ENCODE data around the gene AP5S1. TPM values are rescaled to one million over a fixed set of nuclear protein-coding genes. Genes with fewer than 3 reads are reported as not detected.

The AP5S1 gene
- polyA plus RNA-seq, 2 donors: 4.6 to 7.9 TPM

GRCh38 chr20:3783068-3783489 lies 37.3 kb upstream of the AP5S1 start:
- 38 to 44% methylated on average over 2 of the region's 2 CpGs for WGBS, 2 donors
- no peaks in the 10 kb centered on the region for H3K9me3 ChIP-seq (ENCODE audit: control insufficient read depth in 2 of 2, insufficient read depth in 1 of 2, low read depth in 1 of 2, low read length in 1 of 2)
- no peaks in the 10 kb centered on the region for H3K27me3 ChIP-seq (ENCODE audit: control insufficient read depth in 1 of 2, insufficient read depth in 2 of 2, low read length in 2 of 2)
- H3K4me1 ChIP-seq (ENCODE audit: control insufficient read depth in 2 of 2, insufficient read depth in 2 of 2, low read length in 1 of 2): peaks cover 23 to 45% of the 10 kb centered on the region in 2 donors
- peak overlapping the region; percentile 16 to 77 for H3K27ac ChIP-seq (ENCODE audit: low read depth in 2 of 2, low read length in 1 of 2)
- no peak overlapping the region for H3K4me3 ChIP-seq (ENCODE audit: low read depth in 1 of 2, low read length in 2 of 2)
- peaks cover 0 to 9% of the 10 kb centered on the region in 2 donors for H3K36me3 ChIP-seq (ENCODE audit: control insufficient read depth in 2 of 2, insufficient read depth in 2 of 2, low read length in 1 of 2)

- no peak overlapping the region for H3K4me3 ChIP-seq (ENCODE audit: low read depth in 1 of 2, low read length in 2 of 2)
- WGBS, 2 donors: 58 to 66% methylated on average over 10 of the region's 10 CpGs
- peak overlapping the region; percentile 38 to 77 for H3K27ac ChIP-seq (ENCODE audit: low read depth in 2 of 2, low read length in 1 of 2)
Observed at GRCh38 chr20:3783511-3784195, 36.7 kb upstream of the AP5S1 start.

GRCh38 chr20:3784216-3784853 lies 36.0 kb upstream of the AP5S1 start:
- H3K27me3 ChIP-seq (ENCODE audit: control insufficient read depth in 1 of 2, insufficient read depth in 2 of 2, low read length in 2 of 2): no peaks in the 10 kb centered on the region
- peak overlapping the region; percentile 6 to 16 for H3K27ac ChIP-seq (ENCODE audit: low read depth in 2 of 2, low read length in 1 of 2)
- WGBS, 2 donors: 53 to 68% methylated on average over 17 of the region's 17 CpGs
- H3K9me3 ChIP-seq (ENCODE audit: control insufficient read depth in 2 of 2, insufficient read depth in 1 of 2, low read depth in 1 of 2, low read length in 1 of 2): no peaks in the 10 kb centered on the region
- peaks cover 0 to 9% of the 10 kb centered on the region in 2 donors for H3K36me3 ChIP-seq (ENCODE audit: control insufficient read depth in 2 of 2, insufficient read depth in 2 of 2, low read length in 1 of 2)
- H3K4me1 ChIP-seq (ENCODE audit: control insufficient read depth in 2 of 2, insufficient read depth in 2 of 2, low read length in 1 of 2): peaks cover 18 to 41% of the 10 kb centered on the region in 2 donors
- H3K4me3 ChIP-seq (ENCODE audit: low read depth in 1 of 2, low read length in 2 of 2): peak overlapping the region in 1 of 2 donors; percentile 86

More at GRCh38 chr20:3783511-3784195, 36.7 kb upstream of the AP5S1 start:
- H3K9me3 ChIP-seq (ENCODE audit: control insufficient read depth in 2 of 2, insufficient read depth in 1 of 2, low read depth in 1 of 2, low read length in 1 of 2): no peaks in the 10 kb centered on the region
- H3K27me3 ChIP-seq (ENCODE audit: control insufficient read depth in 1 of 2, insufficient read depth in 2 of 2, low read length in 2 of 2): no peaks in the 10 kb centered on the region
- H3K36me3 ChIP-seq (ENCODE audit: control insufficient read depth in 2 of 2, insufficient read depth in 2 of 2, low read length in 1 of 2): peaks cover 0 to 9% of the 10 kb centered on the region in 2 donors
- peaks cover 18 to 41% of the 10 kb centered on the region in 2 donors for H3K4me1 ChIP-seq (ENCODE audit: control insufficient read depth in 2 of 2, insufficient read depth in 2 of 2, low read length in 1 of 2)

- Histone ChIP-seq H3K4me1 (ENCODE audit: control insufficient read depth in 2 of 2, insufficient read depth in 2 of 2, low read length in 1 of 2) (peaks cover 18 to 41% of the 10 kb centered on the region in 2 donors), H3K27me3 (ENCODE audit: control insufficient read depth in 1 of 2, insufficient read depth in 2 of 2, low read length in 2 of 2) (no peaks in the 10 kb centered on the region), H3K27ac (ENCODE audit: low read depth in 2 of 2, low read length in 1 of 2) (peak overlapping the region in 1 of 2 donors; percentile 6), H3K9me3 (ENCODE audit: control insufficient read depth in 2 of 2, insufficient read depth in 1 of 2, low read depth in 1 of 2, low read length in 1 of 2) (no peaks in the 10 kb centered on the region), H3K4me3 (ENCODE audit: low read depth in 1 of 2, low read length in 2 of 2) (peak overlapping the region; percentile 18 to 86), H3K36me3 (ENCODE audit: control insufficient read depth in 2 of 2, insufficient read depth in 2 of 2, low read length in 1 of 2) (peaks cover 0 to 9% of the 10 kb centered on the region in 2 donors)
- WGBS, 2 donors: 59 to 78% methylated on average over 6 of the region's 6 CpGs
Observed at GRCh38 chr20:3784863-3785239, 35.5 kb upstream of the AP5S1 start.

DNA sequence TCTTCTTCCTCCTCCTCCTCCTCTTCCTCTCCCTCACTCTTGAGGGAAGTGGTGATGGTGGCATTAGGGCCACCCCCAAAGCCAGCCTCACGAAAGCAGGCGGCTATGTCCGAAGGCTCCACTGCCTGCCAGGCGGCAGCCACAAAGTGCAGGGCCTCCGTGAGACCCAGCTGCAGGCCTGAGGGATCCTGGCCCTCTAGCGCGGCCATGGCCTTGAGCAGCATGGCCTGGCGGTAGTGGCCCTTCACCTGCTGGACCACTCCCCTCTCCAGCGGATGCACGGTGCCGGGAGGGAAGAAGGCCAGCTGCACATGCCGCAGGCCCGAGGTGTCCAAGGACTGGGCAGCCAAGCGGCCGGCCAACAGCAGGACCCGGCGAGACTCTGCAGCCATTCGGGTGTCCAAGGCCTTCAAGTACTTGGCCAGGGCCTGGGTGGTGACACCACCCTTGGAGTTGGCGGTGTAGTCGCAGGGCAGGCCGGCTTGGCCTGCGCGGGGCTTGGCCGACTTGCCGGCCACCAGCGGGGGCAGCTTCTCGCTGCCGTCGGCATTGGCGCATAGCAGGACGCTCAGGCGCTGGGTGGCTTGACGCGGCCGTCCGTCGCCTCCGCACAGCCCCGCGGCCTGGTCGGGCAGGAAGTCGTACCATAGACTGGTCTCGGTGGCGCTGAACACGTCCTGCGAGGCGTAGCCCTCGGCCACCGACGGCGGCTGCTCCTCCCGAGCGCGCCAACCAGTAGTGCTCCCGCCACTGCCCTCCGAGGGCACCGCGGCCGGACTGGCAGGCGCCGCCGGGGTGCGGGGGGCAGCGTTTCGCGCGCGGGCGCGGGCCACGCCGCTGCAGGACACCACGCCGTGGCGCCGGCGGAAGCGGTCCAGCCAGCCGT lies 34.9 kb upstream of the AP5S1 start:
- Histone ChIP-seq H3K27me3 (ENCODE audit: control insufficient read depth in 1 of 2, insufficient read depth in 2 of 2, low read length in 2 of 2) (no peaks in the 10 kb centered on the region), H3K27ac (ENCODE audit: low read depth in 2 of 2, low read length in 1 of 2) (peak overlapping the region; percentile 84 to 92), H3K36me3 (ENCODE audit: control insufficient read depth in 2 of 2, insufficient read depth in 2 of 2, low read length in 1 of 2) (peaks cover 0 to 9% of the 10 kb centered on the region in 2 donors), H3K4me1 (ENCODE audit: control insufficient read depth in 2 of 2, insufficient read depth in 2 of 2, low read length in 1 of 2) (peaks cover 18 to 41% of the 10 kb centered on the region in 2 donors), H3K9me3 (ENCODE audit: control insufficient read depth in 2 of 2, insufficient read depth in 1 of 2, low read depth in 1 of 2, low read length in 1 of 2) (no peaks in the 10 kb centered on the region), H3K4me3 (ENCODE audit: low read depth in 1 of 2, low read length in 2 of 2) (peak overlapping the region; percentile 81 to 86)
- WGBS, 2 donors: 20 to 27% methylated on average over 65 to 79 of the region's 79 CpGs

DNA sequence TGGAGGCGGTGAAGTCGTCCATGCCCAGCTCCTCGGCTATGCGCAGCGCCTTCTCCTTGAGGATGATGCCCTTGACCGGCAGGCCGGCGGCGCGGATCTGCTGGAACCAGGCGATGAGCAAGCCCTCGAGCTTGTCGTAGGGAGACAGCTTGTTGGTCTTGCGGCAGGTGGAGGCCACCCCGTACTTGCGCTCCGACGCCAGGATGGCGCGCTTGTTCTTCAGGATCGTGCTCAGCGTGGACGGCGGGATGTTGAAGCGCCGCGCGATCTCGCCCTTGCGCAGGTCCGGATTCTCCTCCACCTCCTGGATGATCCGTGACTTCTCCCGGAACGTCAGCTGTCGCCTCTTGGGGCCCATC lies 34.2 kb upstream of the AP5S1 start:
- Histone ChIP-seq H3K4me3 (ENCODE audit: low read depth in 1 of 2, low read length in 2 of 2) (peak overlapping the region; percentile 81 to 86), H3K36me3 (ENCODE audit: control insufficient read depth in 2 of 2, insufficient read depth in 2 of 2, low read length in 1 of 2) (peaks cover 0 to 9% of the 10 kb centered on the region in 2 donors), H3K4me1 (ENCODE audit: control insufficient read depth in 2 of 2, insufficient read depth in 2 of 2, low read length in 1 of 2) (peaks cover 18 to 39% of the 10 kb centered on the region in 2 donors), H3K9me3 (ENCODE audit: control insufficient read depth in 2 of 2, insufficient read depth in 1 of 2, low read depth in 1 of 2, low read length in 1 of 2) (no peaks in the 10 kb centered on the region), H3K27me3 (ENCODE audit: control insufficient read depth in 1 of 2, insufficient read depth in 2 of 2, low read length in 2 of 2) (no peaks in the 10 kb centered on the region), H3K27ac (ENCODE audit: low read depth in 2 of 2, low read length in 1 of 2) (peak overlapping the region; percentile 84 to 92)
- 2 to 3% methylated on average over 30 to 35 of the region's 35 CpGs for WGBS, 2 donors

DNA sequence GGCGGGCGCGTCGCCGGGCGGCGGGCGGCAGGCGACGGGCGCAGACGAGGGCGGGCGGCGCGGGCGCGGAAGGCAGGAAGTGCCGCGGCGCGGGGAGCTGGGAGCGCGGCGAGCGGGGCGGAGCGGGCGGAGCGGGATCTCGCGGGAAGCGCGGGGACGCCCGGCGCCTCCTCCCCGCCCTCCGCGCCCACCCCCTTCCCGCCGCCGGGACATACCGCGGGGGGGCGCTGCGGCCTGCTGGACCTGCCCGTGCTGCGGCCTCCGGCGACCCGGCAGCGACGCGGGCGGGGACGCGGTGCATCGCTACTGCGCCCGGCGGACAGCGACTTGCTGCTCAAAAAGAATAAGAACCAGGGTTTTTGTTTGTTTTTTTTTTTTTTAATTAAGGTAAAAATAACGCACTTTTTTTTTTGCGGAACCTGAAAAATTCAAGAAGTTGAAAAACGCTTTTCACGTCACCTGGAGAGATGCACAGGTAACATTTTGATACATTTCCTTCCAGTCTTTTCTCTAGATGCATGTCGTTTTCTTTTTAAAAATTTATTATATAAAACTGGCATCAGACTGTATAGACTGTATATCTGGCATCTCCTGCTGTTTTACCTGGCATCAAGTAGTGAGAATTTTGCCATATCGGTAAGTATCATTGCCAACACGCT lies 33.6 kb upstream of the AP5S1 start, which contains the start of gene CENPB:
TSS of gene CENPB (minus strand) at position 76 of the 659 bp plus-strand sequence. CDS start 257 bp downstream, outside the sequence.
- H3K27me3 ChIP-seq (ENCODE audit: control insufficient read depth in 1 of 2, insufficient read depth in 2 of 2, low read length in 2 of 2): no peaks in the 10 kb centered on the region
- WGBS, 2 donors: 2% methylated on average over 46 to 70 of the region's 70 CpGs
- H3K36me3 ChIP-seq (ENCODE audit: control insufficient read depth in 2 of 2, insufficient read depth in 2 of 2, low read length in 1 of 2): peaks cover 0 to 9% of the 10 kb centered on the region in 2 donors
- H3K9me3 ChIP-seq (ENCODE audit: control insufficient read depth in 2 of 2, insufficient read depth in 1 of 2, low read depth in 1 of 2, low read length in 1 of 2): no peaks in the 10 kb centered on the region
- H3K4me3 ChIP-seq (ENCODE audit: low read depth in 1 of 2, low read length in 2 of 2): peak within 1 kb of the TSS; percentile 81 to 86
- H3K27ac ChIP-seq (ENCODE audit: low read depth in 2 of 2, low read length in 1 of 2): peak within 1 kb of the TSS; percentile 84 to 92
- peaks cover 18 to 35% of the 10 kb centered on the region in 2 donors for H3K4me1 ChIP-seq (ENCODE audit: control insufficient read depth in 2 of 2, insufficient read depth in 2 of 2, low read length in 1 of 2)

GRCh38 chr20:3787324-3788014 lies 32.9 kb upstream of the AP5S1 start:
- H3K27me3 ChIP-seq (ENCODE audit: control insufficient read depth in 1 of 2, insufficient read depth in 2 of 2, low read length in 2 of 2): no peaks in the 10 kb centered on the region
- 74 to 76% methylated on average over 5 of the region's 5 CpGs for WGBS, 2 donors
- H3K4me1 ChIP-seq (ENCODE audit: control insufficient read depth in 2 of 2, insufficient read depth in 2 of 2, low read length in 1 of 2): peaks cover 18 to 35% of the 10 kb centered on the region in 2 donors
- peaks cover 0 to 9% of the 10 kb centered on the region in 2 donors for H3K36me3 ChIP-seq (ENCODE audit: control insufficient read depth in 2 of 2, insufficient read depth in 2 of 2, low read length in 1 of 2)
- no peaks in the 10 kb centered on the region for H3K9me3 ChIP-seq (ENCODE audit: control insufficient read depth in 2 of 2, insufficient read depth in 1 of 2, low read depth in 1 of 2, low read length in 1 of 2)
- H3K4me3 ChIP-seq (ENCODE audit: low read depth in 1 of 2, low read length in 2 of 2): peak overlapping the region in 1 of 2 donors; percentile 86
- H3K27ac ChIP-seq (ENCODE audit: low read depth in 2 of 2, low read length in 1 of 2): no peak overlapping the region

Measured in esophagus (tissue), 2 donors.